Activated CD4-positive, alpha-beta T cell treated with anti-CD3 and anti-CD28 coated beads for 48 hours (primary cell): Measurements from ENCODE around the gene ADAMTSL3.
"Not testable (repeated sequence)": the region's sequence is repeated elsewhere in the genome, so short reads cannot be mapped to it uniquely, and the experiment has no call there.

Experiments used
- DNase-seq: peaks from one replicate; pipeline ENCODE4 v3.0.0-alpha.2; 2020

Gene ADAMTSL3

GRCh38 chr15:83928392-83928734 is 274.4 kb downstream of the ADAMTSL3 start:
- DNase-seq, result no peak

DNA sequence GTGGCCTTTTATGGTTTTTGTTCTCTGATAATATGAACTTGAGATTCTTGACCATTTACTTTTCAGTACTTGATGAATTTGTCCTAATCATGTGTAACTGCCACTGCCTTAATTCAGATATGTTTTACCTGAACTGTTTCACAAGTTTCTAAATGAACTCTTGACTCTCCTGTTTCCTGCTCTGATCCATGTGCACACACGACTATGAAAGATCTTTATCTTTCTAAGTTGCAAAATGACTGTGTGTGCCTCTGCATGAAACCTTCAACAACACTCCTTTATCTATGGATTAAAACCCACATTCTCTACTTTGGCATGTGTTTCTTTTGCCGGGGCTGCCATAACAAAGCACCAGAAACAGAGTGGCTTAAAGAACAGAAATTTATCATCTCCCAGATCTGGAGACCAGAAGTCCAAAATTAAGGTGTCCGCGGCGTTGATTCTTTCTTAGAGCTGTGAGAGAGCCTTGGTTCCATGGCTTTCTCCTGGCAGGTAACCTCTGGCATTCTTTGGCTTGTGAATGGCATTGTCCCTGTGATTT is 275.0 kb downstream of the ADAMTSL3 start:
- DNase-seq, result no peak

- DNase-seq, result no peak
Observed at GRCh38 chr15:83929619-83930018, 275.7 kb downstream of the ADAMTSL3 start.

DNA sequence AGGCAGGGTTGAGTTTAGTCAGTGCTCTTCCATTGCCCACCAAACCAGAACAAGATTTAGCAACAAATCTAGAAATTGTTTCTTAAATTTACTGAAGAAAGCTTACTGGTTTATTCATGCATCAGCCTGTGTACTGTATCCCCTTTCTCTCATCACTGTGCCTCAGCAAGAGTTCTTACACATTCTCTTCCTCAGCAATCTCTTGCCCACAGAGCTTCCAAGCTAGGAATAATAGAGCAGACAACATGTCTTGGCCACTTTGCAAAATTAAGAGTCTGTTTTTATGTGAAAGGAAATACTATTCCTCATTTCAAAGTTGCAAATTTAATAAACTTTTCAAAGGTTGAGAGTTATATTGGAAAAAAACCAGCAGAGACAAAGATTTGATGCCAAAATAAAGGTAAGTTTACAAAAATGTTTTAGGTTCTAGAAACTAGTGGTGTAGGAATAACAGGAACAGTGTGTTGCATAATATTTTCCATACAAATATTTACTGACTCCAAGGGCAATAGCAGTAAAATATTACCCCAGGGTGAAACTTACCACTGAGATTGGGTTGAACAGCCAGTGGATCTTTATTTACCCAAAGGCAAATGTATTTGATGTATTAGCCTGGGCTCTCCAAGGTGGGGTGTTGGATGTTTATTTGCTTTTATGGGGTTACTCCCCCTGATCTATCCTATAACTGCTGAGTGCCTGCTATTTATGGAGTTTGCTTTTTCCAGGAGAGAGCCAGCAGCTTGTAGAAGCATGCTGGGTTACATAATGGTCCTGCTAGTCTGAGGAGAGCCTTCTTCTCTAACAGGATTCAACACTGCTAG is 276.7 kb downstream of the ADAMTSL3 start:
- DNase-seq, result no peak

GRCh38 chr15:83935774-83936173 is 281.9 kb downstream of the ADAMTSL3 start:
- no peak for DNase-seq

DNA sequence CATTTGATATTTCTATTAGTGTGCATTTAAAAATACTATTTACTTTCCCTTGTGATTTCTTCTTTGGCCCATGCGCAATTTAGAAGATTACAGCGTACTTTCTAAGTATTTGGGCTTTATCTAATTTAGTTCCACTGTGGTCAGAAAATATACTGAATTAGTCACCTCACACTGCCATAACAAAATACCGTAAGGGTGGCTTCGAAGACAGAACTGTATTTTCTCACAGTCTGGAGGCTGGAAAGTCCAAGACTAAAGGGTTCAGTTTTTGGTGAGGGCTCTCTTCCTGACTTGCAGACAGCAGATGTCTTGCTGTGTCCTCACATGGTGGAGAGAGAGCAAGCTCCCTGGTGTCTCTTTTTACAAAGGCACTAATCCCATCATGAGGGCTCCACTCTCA is 286.2 kb downstream of the ADAMTSL3 start:
- no peak for DNase-seq

GRCh38 chr15:83943043-83943442 is 289.1 kb downstream of the ADAMTSL3 start:
- no peak for DNase-seq

- no peak for DNase-seq
Observed at GRCh38 chr15:83943849-83944404, 290.0 kb downstream of the ADAMTSL3 start.

GRCh38 chr15:83947156-83947555 is 293.2 kb downstream of the ADAMTSL3 start:
- DNase-seq, result no peak

- no peak for DNase-seq
Observed at GRCh38 chr15:83954506-83954905, 300.6 kb downstream of the ADAMTSL3 start.

- DNase-seq, result no peak
Observed at GRCh38 chr15:83955806-83956265, 301.9 kb downstream of the ADAMTSL3 start.

DNA sequence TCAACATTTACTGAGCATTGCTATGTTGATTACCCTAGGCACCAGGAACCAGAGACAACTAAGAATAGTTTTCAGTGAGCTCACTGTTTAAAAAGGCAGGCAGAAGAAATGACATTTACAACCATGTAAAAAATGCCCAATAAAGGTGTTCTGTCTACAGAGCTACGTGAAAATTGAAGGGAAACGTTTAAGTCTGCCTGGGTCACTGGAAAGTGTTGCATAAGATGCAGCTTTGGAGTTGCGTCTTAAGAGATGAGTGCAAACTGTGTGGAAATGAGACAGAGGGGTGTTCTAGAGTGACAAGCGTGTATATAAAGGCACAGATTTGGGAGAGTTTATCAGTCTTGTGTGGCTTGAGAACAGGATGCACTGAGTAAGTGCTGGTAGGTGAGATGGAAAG is 303.0 kb downstream of the ADAMTSL3 start:
- no peak for DNase-seq

- no peak for DNase-seq
Observed at GRCh38 chr15:83959477-83959876, 305.6 kb downstream of the ADAMTSL3 start.

DNA sequence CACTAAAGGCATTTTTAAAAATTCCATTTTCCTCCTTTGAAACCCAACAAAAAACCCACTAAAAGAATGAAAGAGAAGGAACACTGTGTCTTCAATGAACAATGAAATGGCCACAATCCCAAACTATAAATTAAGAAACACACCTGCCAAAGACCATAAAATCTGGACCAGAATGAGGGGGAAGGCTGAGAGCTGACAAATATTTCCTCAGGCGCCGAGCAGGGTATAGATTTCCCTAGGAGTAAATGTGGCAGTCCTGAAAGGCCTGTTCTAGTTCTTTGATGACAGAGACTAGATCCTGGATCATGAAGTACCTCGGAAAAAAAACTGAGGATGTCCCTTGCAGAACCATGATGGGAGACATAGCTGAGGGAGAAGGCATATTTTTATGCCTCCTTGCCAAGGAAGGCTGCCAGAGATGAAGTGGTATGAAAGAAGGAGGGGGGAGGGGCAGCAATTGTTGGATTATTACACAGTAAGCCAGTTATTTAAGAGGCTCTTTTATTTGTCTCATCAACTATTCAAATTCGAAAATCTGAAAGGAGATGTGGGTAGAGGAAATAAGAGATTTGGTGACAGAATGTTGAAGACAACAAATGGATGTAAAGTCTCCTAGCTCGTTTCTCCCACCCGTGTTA is 306.4 kb downstream of the ADAMTSL3 start:
- DNase-seq, result no peak

GRCh38 chr15:83961311-83961710 is 307.4 kb downstream of the ADAMTSL3 start:
- DNase-seq, result no peak

DNA sequence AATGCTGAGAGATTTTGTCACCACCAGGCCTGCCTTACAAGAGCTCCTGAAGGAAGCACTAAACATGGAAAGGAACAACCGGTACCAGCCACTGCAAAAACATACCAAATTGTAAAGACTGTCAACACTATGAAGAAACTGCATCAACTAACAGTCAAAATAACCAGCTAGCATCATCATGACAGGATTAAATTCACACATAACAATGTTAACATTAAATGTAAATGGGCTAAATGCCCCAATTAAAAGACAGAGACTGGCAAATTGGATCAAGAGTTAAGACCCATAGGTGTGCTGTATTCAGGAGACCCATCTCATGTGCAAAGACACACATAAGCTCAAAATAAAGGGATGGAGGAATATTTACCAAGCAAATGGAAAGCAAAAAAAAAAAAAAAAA is 311.0 kb downstream of the ADAMTSL3 start:
- not testable (repeated sequence) for DNase-seq

- DNase-seq, result no peak
Observed at GRCh38 chr15:83970295-83970890, 316.5 kb downstream of the ADAMTSL3 start.

DNA sequence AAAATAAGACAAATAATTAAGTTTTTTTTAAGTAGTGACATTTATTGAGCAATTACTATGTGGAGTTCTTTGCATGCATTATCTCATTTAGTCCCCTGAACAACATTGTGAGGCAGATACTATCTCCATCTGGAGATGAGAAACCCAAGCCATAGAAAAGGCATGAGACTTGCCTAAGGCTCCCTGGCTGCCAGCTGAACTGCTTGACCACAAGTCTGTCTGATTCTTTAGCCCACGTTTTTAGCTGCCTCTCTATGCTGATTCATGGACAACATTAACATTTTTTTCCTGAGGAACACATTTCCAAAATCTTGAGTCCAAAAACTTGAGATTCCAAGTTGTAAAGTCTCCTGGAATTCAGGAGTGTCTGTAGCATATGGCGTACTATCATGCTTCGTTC is 318.1 kb downstream of the ADAMTSL3 start:
- no peak for DNase-seq

GRCh38 chr15:83973816-83974215 is 319.9 kb downstream of the ADAMTSL3 start:
- DNase-seq, result no peak

DNA sequence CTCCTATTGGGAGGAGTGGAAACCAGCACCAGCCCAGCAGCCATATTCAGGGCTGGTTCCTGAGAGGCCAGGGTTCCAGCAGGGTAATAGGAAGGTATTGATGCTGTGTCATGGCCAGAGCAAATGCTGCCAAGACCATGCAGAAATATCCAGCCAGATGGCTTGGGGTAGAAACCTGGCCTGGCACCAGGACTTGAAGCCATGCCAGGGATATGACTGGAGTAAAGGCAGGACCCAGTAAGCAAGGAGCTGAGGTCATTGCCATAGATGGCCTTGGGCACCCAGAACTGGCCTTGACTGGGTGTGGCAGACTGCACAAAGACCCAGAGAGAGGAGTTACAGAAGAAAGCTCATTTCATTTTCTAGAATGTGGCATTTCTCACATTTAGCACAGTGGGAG is 324.1 kb downstream of the ADAMTSL3 start:
- no peak for DNase-seq

DNA sequence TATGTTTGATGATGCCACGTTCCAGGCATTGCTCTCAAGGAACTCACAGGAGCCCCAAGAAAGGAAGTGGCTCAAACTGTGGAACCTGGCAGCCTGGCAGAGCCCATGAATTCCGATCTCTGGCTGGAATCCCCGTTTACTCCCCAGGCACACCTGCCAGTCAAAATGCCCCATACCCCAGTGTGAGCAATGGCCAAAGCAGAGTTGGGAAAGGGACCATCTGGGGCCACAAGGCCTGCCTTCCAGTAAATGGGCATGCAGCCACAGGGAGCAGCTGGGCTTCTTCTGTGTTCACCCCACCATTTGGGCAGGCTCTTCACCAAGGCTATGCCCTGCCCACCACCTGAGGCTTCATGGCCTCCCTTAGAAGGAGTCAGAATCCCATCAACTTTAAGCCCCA is 324.7 kb downstream of the ADAMTSL3 start:
- DNase-seq, result no peak

DNA sequence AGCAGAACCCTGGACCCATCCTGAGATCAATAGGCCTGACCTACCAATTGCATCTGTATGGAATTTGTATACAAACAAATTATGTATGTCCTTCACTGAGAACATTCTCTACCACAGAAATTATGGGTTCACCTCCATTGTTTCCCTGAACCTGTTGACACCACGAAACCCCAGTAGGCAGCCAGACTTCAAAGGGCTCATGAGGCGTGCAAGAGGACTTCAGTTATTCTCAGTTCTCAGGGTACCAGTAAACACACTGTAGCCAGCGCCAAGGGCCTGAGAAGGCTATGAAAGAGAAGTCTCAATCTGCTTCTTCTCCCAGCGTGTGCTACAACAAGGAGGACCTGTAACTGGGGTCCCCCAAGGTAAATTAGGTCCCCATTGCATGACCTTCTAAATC is 326.7 kb downstream of the ADAMTSL3 start:
- DNase-seq, result no peak

DNA sequence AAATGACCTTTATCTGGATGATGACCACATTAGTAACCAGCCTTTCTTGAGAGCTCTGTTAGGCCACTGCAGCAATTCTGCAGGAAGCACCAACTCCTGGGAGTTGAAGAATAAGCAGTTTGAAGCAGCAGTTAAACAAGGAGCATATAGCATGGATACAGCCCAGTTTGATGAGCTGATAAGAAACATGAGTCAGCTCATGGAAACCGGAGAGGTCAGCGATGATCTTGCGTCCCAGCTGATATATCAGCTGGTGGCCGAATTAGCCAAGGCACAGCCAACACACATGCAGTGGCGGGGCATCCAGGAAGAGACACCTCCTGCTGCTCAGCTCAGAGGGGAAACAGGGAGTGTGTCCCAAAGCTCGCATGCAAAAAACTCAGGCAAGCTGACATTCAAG is 328.8 kb downstream of the ADAMTSL3 start:
- DNase-seq, result no peak
